Stimulated activated CD4-positive, alpha-beta T cell treated with anti-CD3 and anti-CD28 coated beads, Interleukin-2, amount 100 ng/mL, for 48 hours (primary cell): ENCODE results near the gene AFF1.

Experiments
- DNase-seq, 2 donors: peaks; one replicate each; pipeline ENCODE4 v3.0.0-alpha.2; 2020

AFF1 gene

DNA sequence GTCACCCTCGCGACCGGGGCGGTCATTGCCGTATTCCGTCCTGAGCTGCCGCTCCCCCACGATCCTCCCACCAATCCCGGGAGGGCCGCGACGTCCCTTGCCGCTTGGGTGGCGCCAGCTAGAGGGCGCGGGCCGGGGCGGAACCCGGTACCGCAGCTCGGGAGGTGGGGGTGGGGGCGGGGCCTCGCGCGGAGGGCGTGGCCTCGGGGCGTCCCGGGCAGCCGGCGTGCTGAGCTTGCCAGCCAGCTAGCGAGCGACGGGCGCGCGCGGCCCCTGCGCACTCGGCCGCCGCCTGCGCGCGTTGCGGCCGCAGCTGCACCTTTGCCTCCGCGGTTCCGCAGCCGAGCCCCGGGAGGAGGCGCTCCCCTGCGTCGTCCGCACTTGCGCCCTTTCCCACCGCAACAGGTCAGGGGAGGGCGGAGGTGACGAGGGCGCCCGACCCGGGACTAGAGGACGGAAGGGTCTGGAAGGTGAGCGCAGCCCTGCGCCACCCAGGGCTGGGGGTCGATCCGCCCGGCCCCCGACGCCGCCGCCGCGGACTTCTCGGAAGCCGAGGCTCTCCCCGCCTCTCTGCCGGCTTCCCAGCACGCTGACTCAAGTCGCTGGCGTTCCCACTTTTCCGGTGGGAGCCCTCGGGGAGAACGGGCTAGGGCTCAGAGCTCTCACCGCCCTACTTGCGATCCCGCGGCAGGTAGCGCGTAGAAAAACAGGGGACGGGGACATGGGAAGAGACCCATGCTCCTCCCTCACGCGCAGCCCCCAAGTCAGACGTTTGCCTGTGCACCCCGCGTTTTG lies at the start of gene AFF1:
AFF1 (plus strand) TSS at position 241 of the 795 bp plus-strand sequence. CDS start 13,523 bp downstream, outside the sequence.
- DNase-seq, result peak; percentile 77 to 80

DNA sequence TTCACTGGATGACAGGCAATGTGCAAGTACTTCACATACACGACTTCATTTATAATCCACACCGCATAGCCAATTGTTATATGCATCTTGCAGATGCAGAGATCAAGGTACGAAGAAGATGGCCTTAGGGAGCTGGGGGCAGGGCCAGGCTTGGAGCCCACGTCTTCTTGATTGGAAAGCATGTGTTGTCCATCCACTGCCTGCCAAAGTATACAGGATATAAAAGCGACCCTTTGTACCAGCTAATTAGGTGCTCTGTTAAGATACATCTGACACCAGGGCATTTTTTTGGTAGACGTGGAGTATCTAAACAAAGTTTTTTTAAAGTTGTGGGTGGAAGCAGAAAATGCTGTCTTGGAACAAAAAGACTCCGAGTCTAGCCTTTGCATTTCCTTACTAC lies 44.0 kb upstream of the AFF1 start:
- DNase-seq, result no peak

DNA sequence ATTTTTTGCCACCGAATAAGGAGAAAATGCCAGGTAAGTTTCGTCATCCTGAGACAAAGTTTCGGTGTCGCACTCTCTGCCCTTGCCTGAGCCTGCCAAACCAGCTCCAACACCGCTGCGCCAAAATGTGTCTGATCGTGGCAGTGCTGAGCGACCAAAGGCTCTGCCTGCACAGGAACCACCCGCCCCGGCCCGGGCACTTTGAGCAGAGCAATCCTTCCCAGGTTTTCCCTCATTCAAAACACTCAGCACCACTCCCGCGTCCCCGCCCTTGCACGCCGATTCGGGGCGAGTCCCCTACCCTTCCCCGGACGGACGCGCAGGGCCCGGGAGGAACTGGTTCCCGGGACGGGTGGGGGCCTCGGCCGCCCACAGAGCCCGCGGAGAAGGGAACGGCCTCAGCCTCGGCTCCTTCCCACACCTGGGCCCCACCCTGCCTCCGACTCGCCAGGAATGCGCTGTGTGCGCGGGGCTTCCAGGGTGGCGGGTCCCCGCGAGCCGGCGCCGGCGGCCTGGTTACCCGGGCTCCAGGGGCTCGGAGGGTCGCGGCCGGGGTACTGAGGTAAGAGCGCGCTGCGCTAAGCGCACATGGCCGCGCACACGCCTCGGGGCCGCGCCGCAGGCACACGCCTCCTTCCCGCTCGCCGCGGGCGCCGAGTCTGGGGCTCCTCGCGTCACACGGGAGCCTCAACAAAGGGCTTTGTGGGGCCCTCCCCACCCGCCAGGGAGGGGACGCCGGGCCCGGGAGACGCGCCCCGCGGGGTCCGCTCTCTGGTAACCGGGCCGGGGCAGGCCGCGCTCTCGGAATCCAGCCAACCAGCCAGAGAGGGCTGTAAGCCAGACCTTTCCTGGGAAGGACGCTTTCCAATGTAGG lies 42.8 kb upstream of the AFF1 start, which contains the start of gene C4orf36:
C4orf36 (minus strand) TSS at position 661 of the 874 bp plus-strand sequence. CDS start 902 bp downstream, outside the sequence.
- peak; percentile 12 to 27 for DNase-seq

- DNase-seq, result no peak
Measured at GRCh38 chr4:86892636-86892960, 42.2 kb upstream of the AFF1 start.

DNA sequence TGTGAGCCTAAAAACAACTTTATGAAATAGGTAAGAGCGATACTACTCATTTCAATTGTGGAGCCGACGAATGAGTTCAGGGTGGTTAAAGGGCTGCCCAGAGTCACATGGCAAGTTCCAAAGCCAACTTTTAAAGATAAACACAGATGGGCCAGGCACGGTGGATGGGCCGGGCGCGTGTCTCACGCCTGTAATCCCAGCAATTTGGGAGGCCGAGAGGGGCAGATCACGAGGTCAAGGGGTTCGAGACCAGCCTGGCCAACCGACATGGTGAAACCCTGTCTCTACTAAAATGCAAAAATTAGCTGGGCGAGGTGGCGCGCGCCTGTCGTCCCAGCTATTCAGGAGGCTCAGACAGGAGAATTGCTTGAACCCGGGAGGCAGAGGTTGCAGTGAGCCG lies 41.7 kb upstream of the AFF1 start:
- no peak for DNase-seq

GRCh38 chr4:86894455-86894854 lies 40.4 kb upstream of the AFF1 start:
- DNase-seq, result no peak

DNA sequence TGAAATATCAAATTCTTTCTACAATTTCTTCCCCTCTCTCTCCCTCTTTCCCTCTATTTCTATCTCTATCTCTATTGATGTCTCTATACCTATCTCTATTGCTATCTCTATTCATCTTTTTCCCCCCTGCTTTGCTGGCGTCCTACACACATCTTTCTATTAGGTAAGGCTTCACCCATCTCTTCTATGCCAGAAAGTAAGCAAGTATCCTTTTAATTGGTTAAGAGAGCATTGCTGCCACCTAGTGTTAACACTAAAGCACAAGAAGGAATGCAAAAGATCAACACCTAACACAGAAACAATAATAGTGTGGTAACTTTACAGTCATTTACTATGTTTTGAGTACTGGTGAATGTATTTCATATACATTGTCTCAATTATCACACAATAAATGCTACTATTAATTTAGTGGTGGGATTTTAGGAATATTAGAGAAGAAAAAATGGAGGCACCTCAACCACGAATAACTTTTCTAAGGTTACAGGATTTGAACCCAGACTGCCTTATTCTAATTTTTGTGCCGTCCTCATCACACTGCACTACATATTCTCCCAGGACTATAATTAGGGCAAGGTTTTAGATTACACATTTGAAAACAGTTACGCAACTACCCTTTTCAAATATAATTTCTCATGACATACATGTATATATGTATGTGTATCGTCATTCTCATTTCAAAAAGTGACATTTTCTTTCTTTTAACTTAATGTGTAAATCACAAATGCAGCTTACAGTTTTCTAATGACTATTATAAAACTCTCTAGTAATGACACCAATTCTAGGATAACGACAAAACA lies 38.9 kb upstream of the AFF1 start:
- DNase-seq, result no peak

DNA sequence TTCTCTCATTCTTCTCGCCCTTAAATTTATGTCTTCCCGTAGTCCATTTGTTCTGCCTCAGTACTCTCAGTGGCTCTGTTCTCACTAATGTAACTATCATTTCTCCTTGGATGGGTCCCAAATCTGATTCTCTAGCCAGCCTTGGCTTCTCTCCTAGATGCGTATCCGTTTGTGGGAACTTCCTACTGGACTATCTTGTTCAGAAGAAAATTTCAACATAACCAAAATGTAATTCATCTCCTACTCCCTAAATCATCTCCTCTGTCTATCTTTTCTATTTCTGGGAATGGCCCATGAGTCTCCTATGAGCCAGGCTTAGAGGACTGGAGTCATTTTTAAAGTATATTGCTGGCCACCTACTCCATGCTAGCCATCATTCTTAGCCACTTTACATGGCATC lies 38.2 kb upstream of the AFF1 start:
- DNase-seq, result no peak

DNA sequence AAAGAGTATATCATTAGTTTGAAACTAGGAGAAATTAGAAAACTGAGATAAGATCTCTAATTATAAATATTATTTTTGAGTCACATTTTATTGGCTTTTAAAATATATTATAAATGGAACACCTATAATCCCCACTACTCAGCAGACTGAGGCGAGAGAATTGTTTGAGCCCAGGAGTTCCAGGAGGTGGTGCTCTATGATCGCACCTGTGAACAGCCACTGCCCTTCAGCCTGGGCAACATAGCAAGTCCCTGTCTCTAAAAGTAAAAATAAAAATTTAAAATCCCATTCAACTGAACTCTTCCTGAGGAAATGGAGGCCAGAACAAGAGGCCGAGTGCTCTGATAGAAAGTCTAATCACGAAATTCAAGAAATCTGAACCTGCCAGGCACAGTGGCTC lies 36.2 kb upstream of the AFF1 start:
- DNase-seq, result no peak

DNA sequence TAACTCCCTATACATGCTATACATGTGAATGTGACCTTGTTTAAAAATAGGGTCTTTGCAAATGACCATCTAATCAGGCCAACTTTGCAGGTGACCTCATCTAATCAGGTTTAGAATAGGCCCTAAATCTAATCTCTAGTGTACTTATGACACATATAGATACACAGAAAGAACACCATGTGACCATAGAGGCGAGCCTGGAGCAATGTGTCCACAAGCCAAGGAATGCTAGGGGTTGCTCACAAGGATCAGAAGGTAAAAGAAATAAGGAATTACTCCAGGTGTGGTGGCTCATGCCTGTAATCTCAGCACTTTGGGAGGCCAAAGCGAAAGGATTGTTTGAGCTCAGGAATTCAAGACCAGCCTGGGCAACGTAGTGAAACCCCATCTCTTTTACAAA lies 32.9 kb upstream of the AFF1 start:
- DNase-seq, result no peak

DNA sequence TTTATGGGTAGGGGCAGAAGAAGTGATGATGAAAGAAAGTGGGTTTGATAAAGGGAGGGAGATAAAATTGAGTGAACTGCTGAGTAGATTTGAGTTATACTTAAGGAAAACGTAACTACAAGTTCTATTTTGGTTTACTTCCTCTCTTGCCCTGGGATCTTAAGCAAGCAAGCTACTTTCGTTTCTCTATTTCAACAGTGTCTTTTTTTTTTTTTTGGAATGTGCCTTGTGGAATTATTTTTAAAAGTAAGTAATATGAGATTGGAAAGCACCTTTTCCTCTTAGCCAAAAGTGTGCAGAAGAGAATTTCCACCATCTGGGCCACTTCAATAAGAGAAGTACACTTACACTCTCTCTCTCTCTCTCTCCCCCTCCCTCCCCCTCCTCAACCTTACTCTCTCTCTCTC lies 26.6 kb upstream of the AFF1 start:
- no peak for DNase-seq

DNA sequence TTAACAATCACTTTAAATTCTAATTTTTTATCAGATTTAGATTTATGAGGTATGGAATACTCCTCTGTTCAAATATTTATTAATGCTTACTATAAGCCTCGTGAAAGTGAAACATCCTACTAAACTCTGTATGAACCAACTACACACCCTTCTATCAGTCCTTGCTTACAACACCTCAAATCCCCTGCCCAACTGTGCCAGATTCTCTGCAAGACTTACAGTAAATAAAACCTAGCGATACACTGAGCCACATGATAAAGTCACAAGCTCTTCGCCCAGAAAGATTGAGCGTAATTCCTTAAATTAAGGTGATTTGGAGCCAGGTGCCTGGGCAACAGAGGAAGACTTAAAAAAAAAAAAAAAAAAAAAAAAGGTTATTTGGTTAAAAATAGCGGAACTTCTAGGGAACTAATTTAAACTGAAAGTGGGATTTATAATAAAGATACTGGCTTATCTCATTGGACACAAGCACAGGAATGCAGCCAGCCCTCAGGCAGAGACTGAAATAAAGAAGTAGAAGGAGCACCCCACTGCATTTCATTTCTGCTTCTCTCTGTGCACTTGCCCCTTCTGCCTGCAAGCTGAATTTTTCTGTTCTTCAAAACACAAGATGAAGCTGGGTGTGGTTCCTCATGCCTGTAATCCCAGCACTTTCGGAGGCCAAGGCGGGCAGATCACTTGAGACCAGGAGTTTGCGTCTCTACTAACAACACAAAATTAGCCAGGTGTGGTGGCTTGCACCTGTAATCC lies 25.1 kb upstream of the AFF1 start:
- no peak for DNase-seq

- no peak for DNase-seq
Measured at GRCh38 chr4:86910369-86910768, 24.4 kb upstream of the AFF1 start.

- no peak for DNase-seq
Measured at GRCh38 chr4:86910820-86911684, 23.8 kb upstream of the AFF1 start.

- DNase-seq, result no peak
Measured at GRCh38 chr4:86916392-86916791, 18.4 kb upstream of the AFF1 start.

- DNase-seq, result no peak
Measured at GRCh38 chr4:86917212-86918039, 17.4 kb upstream of the AFF1 start.

GRCh38 chr4:86918539-86919072 lies 16.2 kb upstream of the AFF1 start:
- DNase-seq, result no peak

GRCh38 chr4:86919561-86920223 lies 15.1 kb upstream of the AFF1 start:
- DNase-seq, result no peak

- DNase-seq, result no peak
Measured at GRCh38 chr4:86921608-86922252, 13.1 kb upstream of the AFF1 start.
